ENCODE data around the gene BRAP.
"Not testable (repeated sequence)": the region's sequence is repeated elsewhere in the genome, so short reads cannot be mapped to it uniquely, and the experiment has no call there.

Gene BRAP

GRCh38 chr12:111673503-111673902 is 12.3 kb downstream of the BRAP start:
- DNase-seq: peak; percentile 14

- DNase-seq: no peak
Observed at GRCh38 chr12:111672822-111673381, 12.9 kb downstream of the BRAP start.

DNA sequence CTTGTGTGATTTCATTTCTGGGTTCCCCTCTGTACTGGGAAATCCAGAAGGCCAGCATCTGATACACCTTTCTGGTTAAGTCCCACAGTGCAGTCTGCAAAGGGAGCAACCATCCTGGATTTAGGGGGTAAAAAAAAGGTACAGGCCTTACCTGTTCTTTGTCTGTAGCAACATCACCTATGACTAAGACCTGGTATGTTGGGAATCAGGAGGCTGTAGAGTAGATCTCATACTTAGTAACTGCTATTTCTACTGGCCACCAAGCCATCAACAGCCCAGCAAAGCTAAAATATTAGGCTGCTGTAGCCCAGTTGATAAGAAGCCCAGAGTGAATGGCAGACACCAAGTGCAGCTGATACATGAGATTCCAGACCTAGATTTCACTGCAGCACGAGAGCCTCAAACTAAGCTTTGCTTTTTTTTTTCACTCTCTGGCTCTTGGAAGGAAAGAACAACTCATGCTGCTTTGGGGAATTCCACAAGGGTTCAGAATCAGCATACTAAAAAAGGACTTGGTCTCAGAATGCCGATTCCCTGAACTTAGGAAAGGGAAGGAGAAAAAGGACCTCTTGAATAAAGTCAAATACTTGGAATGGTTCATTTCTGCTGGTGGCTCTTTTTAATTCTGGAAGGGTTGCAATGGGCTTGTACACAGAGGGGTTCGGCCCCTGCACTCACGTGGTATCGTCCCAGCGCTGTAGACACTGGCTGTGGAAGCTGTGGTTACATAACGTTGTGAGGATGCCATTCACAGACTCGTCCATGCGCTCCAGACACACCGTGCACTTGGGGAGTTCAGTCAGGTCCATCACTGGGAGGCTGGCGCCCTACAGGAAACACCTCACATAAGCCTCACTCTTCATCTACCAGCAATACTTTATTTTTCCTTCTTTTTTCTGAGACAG is 20.5 kb downstream of the BRAP start:
- DNase-seq: no peak

- DNase-seq: no peak
Observed at GRCh38 chr12:111664499-111664898, 21.3 kb downstream of the BRAP start.

- DNase-seq: no peak
Observed at GRCh38 chr12:111656016-111656415, 29.7 kb downstream of the BRAP start.

GRCh38 chr12:111655356-111655755 is 30.4 kb downstream of the BRAP start:
- DNase-seq: no peak

DNA sequence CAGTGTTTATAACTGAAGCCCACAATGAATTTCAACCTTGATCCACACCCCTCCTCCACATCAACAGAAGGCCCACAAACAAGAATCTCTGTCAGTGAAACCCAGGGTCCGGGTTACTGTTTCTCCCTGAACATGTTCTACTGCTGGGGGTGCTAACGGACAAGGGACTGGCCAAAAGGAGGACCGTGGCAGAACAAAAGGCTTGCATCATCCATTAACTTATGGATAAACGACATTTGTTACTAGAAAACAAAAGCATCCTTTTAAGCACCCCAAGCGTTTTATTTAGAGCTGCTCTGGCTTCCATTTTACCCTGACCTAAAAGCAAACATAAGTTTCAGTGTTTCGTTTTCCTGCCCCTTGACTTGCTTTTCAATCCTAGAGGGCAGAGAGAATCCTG is 32.2 kb downstream of the BRAP start:
- no peak for DNase-seq

- DNase-seq: not testable (repeated sequence)
Observed at GRCh38 chr12:111652530-111652929, 33.2 kb downstream of the BRAP start.

GRCh38 chr12:111650912-111651311 is 34.8 kb downstream of the BRAP start:
- DNase-seq: no peak

DNA sequence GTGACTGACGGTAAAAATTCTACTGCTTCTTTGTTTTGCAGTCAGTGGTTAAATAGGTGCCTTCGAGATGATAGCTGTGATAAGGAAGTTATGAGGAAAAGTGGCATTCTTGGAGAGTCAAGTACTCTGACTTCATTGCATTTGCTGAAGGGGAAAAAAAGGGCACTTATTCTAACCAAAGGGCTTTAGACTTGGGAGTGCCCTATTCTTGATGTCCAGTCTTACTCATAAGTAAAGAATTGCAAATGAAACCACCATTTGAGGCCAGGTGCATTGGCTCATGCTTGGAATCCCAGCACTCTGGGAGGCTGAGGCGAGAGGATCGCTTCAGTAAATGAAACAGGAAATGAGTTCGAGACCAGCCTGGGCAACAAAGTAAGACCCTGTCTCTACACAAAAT is 40.3 kb downstream of the BRAP start:
- DNase-seq: no peak

GRCh38 chr12:111643427-111643826 is 42.3 kb downstream of the BRAP start:
- no peak for DNase-seq

- DNase-seq: no peak
Observed at GRCh38 chr12:111642681-111643426, 42.9 kb downstream of the BRAP start.

- no peak for DNase-seq
Observed at GRCh38 chr12:111640506-111640905, 45.2 kb downstream of the BRAP start.

DNA sequence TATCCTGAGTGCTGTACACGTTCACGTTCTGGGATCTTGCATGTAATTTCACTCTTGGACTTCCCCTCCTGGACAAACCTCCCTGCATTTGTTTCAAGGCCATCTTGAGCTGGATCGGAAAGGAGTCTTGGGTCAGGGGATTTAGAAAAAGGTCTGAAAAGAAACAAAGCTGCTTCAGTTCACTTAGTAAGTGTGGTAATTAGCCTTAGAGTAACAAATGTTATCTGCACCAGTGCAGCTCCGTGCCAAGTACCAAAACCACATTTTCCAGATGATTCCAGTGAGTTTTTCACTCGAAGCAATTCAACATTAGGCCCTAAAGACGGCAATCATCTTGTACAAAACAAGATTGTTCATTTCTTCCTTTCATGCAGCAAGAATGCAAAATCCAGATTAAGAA is 47.2 kb downstream of the BRAP start:
- no peak for DNase-seq

- peak; percentile 84 for DNase-seq
Observed at GRCh38 chr12:111636209-111636945, 49.4 kb downstream of the BRAP start.

DNA sequence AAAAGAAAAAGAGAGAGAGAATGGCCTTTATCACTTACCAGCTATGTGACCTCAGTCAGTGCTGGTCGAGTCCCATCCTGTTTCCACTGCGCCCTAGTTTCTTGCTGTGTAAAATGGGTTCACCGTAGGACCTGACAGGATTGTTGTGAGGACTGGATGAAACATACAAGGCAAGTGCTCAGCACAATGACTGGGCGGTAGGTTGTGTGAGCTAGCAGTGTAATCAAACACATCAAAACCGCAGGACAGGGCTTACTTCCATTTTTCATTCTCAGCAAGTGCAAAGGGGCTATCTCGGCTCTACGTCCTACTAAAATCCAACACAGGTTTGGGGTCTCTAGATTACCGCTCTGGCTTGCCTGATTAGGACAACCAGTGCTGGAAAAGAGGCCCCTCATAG is 50.2 kb downstream of the BRAP start:
- DNase-seq: peak; percentile 33

DNA sequence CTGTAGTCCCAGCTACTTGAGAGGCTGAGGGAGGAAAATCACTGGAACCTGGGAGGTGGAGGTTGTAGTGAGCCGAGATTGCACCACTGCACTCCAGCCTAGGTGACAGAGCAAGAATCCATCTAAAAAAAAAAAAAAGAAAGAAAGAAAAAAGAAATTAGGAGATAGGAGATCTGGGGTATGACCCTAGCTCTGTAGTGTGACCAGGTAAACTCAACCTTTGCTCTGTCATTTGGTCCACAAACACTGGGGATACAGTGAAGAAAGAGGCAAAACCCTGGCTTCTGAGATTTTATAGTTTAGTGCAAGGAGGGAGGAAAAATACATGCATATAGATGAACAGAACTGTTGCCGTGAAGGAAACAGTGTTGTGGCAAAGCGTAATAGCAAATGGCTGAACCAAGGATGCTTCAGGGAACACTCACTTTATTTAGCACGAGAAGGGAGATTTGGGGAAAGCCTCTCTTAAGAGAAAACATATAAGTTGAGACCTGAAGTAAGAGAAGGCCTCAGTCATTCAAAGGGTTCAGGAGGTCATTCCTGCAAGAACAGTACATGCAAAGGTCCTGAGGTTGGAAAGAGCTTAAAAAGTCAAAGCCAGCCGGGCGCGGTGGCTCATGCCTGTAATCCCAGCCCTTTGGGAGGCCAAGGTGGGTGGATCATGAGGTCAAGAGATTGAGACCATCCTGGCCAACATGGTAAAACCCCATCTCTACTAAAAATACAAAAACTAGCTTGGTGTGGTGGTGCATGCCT is 57.1 kb downstream of the BRAP start:
- no peak for DNase-seq

- no peak for DNase-seq
Observed at GRCh38 chr12:111626230-111626629, 59.5 kb downstream of the BRAP start.

DNA sequence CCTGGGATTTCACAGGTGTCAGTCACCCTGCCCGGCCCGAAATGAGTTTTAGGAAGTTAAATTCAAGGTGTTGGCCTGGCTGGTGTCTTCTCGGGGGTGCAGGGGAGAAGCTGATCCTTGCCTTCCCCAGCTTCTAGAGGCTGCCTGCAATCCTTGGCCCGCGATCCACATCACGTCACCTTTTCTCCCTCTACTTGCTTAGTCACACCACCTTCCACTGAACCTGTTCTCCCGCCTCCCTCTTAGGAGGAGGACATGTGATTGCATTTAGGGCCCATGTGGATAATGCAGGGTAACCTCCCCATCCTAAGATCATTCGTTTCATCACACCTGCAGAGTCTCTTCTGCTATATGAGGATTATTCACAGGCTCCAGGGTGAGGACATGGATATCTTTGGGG is 61.2 kb downstream of the BRAP start:
- no peak for DNase-seq

DNA sequence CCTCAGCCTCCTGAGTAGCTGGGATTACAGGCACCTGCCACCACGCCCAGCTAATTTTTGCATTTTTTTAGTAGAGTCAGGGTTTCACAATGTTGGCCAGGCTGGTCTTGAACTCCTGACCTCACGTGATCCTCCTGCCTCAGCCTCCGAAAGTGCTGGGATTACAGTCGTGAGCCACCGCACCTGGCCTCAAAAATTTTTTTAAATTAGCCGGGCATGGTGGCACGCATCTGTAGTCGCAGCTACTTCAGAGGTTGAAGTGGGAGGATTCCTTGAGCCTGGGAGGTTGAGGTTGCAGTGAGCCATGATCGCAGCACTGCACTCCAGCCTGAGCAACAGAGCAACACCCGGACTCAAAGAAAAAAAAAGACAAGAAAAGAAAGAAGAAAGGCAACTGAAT is 67.9 kb downstream of the BRAP start:
- not testable (repeated sequence) for DNase-seq

- no peak for DNase-seq
Observed at GRCh38 chr12:111616177-111616623, 69.6 kb downstream of the BRAP start.

DNA sequence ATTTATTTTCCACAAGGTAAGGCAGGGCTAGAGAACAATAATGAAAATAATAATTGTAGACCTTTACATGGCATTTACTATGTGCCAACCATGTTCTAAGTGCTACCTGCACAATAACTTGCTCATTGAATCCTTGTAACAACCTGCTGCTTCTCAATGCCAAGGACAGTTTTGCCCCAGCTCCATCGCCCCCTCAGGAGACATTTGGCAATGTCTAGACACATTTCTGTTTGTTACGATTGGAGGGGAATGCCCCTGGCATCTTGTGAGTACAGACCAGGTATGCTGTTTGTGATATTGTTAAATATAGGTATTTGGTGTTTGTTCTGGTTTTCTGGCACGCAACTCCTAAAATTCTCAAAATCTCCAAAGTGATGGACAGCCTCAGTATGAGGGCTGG is 78.5 kb downstream of the BRAP start:
- DNase-seq: no peak

Data from fibroblast of skin of right biceps (primary cell).